Measurements from ENCODE around the gene DPP10. TPM values are rescaled to one million over a fixed set of nuclear protein-coding genes. Genes with fewer than 3 reads are reported as not detected.

Gene DPP10
- total and polyA plus RNA-seq, 2 of the 13 experiments (the other 11 are each of a cell fraction or from before 2014, with no cell fraction given) = 0.95 to 1.7 TPM

- ATAC-seq (no peak), FAIRE-seq (no peak), DNase-seq (ENCODE audit: low spot score) (no peak)
- Histone ChIP-seq H3K9ac (ENCODE audit: insufficient read depth, low read depth, low read length) (no peak overlapping the region), H3K27me3 (ENCODE audit: control insufficient read depth in 1 of 2, insufficient read depth in 2 of 2, low read length in 2 of 2) (no peaks in the 10 kb centered on the region), H3K4me2 (ENCODE audit: low read depth, low read length) (no peak overlapping the region), H3K79me2 (ENCODE audit: insufficient read depth, low read length) (no peaks in the 10 kb centered on the region), H2AFZ (ENCODE audit: low read length) (no peak overlapping the region), H4K20me1 (ENCODE audit: insufficient read depth, low read length) (no peaks in the 10 kb centered on the region), H3K36me3 (replicated peaks in 1 of 2; ENCODE audit: control insufficient read depth in 1 of 2, insufficient read depth in 2 of 2, low read length in 2 of 2) (no peaks in the 10 kb centered on the region), H3K27ac (ENCODE audit: extremely low read length, insufficient read depth, low read length) (no peak overlapping the region), H3K4me1 (ENCODE audit: insufficient read depth, low read length) (no peaks in the 10 kb centered on the region), H3K4me3 (replicated peaks in 1 of 3; ENCODE audit: insufficient read depth in 1 of 3, low read depth in 2 of 3, low read length in 3 of 3) (no peak overlapping the region), H3K9me3 (ENCODE audit: low read length) (no peaks in the 10 kb centered on the region)
- CTCF ChIA-PET (ENCODE audit: low intra/inter-chr PET ratio, low total read pairs) = no interaction called here
- 4% methylated on average over 3 of the region's 3 CpGs for WGBS (ENCODE audit: low lambda C conversion rate)
- intact Hi-C loops (cut with micrococcal nuclease; ENCODE audit: unreplicated experiment) (no loop called here), in situ Hi-C loops (cut with HindIII; ENCODE audit: extremely low pct_ligation_motif_present, low pct_unique_long_range_greater_than_20kb) (no loop called here)
- no peak for TF ChIP-seq POLR2AphosphoS5 (IDR thresholded peaks at IDR 0.05; ENCODE audit: low read depth, low read length)
- TF ChIP-seq JUND (CRISPR knock-in tag; IDR thresholded peaks at IDR 0.05) = no peak
- TF ChIP-seq ZFP36 (IDR thresholded peaks at IDR 0.05; ENCODE audit: borderline replicate concordance, low read depth, low read length, partially characterized antibody) = no peak
- TF ChIP-seq ZC3H4 (CRISPR knock-in tag; IDR thresholded peaks at IDR 0.05; ENCODE audit: borderline replicate concordance) = no peak
- no peak for TF ChIP-seq ZNF614 (CRISPR knock-in tag; IDR thresholded peaks at IDR 0.05; ENCODE audit: borderline replicate concordance)
- TF ChIP-seq SMC3 (IDR thresholded peaks at IDR 0.05; ENCODE audit: low read length) = no peak
- no peak for TF ChIP-seq FOXO1 (CRISPR knock-in tag; IDR thresholded peaks at IDR 0.05)
- TF ChIP-seq ZNF761 (CRISPR knock-in tag; conservative IDR thresholded peaks at IDR 0.05) = no peak
- no peak for TF ChIP-seq SMARCC2 (IDR thresholded peaks at IDR 0.05)
- no peak for TF ChIP-seq HDAC6 (IDR thresholded peaks at IDR 0.05; ENCODE audit: low read depth, low read length)
- TF ChIP-seq ZZZ3 (CRISPR knock-in tag; IDR thresholded peaks at IDR 0.05; ENCODE audit: borderline replicate concordance) = no peak
- TF ChIP-seq NFIB (CRISPR knock-in tag; IDR thresholded peaks at IDR 0.05; ENCODE audit: borderline replicate concordance) = no peak
- TF ChIP-seq ZNF576 (CRISPR knock-in tag; IDR thresholded peaks at IDR 0.05) = no peak
- no TSS peak for BruUV-seq (replicated peaks)
- POLR2A ChIA-PET = no interaction called here
Observed at GRCh38 chr2:114787486-114787885, 345.0 kb downstream of the DPP10 start.

Measured in HepG2 (cell line).